GM21526 (cell line): Measurements from ENCODE around the gene CFDP1.

Experiments used
- ATAC-seq: cut with Tn5 transposase; IDR thresholded peaks from one replicate; pipeline ENCODE4 v1.9.1; 2021; ENCODE audit warnings: moderate library complexity; ENCODE audit not compliant: unreplicated experiment, low FRiP score

The CFDP1 gene

DNA sequence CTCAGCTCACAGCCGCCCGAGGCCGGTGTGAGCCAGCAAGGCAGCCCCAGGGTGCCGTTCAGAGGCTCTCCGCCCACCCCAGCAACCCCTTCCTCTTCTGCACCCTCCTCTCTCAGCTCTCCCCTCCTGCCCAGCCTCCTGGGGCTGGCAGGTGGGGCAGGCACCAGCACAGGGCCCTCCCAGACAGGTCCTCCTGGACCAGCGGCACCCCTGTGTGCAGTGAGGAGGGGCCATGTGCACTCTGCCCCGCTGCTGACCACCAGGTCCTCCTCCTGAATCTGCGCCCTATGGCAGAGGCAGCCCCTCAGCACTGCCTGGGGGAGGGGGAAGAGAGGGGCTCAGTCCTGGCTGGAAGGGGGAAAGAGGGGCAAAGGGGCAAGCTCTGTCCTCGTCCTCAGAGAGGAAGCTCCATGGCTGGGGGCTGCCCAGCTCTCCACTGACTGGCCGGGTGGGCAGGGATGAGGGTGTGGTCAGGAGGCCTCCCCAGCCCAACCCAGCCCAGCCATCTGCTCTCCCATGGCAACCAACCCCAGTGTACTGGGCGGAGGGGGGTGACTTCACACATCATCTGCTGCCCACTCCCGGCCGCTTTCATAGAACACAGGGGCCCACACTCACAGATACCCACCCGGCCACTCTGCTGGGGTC lies 176.5 kb downstream of the CFDP1 start:
- ATAC-seq = no peak

GRCh38 chr16:75256059-75256571 lies 177.2 kb downstream of the CFDP1 start:
- no peak for ATAC-seq

GRCh38 chr16:75254359-75254837 lies 178.9 kb downstream of the CFDP1 start:
- no peak for ATAC-seq

DNA sequence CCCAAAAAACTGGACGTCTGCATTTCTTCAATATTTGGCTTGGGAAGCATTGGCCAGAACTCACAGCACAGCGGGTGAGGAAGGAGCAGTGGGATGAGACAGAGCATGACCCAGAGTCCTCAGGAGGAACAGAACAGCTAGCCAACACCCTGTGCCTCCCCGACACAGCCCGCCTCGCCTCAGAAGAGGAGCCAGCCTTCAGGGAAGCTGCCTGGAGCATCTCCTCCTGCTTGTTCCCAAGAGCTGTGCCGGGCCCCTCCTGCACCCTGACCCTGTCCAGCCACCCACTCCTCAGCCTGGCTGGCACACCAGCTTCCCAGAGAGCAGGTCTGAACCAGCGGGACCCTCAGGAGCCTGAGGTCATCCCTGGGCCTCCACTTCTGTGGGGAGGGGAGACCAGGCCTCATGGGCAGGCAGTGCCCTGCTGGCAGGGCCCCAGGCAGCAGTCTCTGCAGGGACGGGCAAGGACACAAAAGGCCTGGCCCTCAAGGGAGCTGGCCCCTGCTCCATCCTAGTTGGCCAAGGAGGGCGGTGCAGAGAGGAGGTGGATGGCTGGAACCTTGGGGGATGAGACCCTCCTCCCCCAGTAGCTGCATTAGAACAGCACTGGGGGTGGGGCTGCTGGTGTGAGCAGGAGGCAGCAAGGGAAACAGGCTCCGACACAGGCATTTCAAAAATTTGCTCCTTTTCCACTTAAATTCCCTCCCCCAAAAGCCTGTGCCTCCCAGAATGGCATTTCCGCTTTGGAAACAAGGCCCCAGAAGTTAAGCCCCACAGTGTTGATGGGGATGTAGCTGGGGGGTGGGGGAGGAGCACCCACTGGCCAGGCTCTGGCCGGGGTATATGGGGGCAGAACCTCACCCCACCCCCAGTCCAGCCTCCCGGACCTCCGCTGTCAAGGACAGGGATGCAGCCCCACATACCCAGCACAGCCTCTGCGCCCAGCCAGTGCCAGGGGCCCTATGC lies 180.1 kb downstream of the CFDP1 start:
- no peak for ATAC-seq

GRCh38 chr16:75252049-75252864 lies 181.0 kb downstream of the CFDP1 start:
- no peak for ATAC-seq

- peak; percentile 47 for ATAC-seq
These were observed 181.8 kb downstream of the CFDP1 start, which contains the start of gene BCAR1 for GRCh38 chr16:75251280-75252048. BCAR1 (minus strand) TSS chr16:75251624; CDS start chr16:75251482, 142 bp downstream.

DNA sequence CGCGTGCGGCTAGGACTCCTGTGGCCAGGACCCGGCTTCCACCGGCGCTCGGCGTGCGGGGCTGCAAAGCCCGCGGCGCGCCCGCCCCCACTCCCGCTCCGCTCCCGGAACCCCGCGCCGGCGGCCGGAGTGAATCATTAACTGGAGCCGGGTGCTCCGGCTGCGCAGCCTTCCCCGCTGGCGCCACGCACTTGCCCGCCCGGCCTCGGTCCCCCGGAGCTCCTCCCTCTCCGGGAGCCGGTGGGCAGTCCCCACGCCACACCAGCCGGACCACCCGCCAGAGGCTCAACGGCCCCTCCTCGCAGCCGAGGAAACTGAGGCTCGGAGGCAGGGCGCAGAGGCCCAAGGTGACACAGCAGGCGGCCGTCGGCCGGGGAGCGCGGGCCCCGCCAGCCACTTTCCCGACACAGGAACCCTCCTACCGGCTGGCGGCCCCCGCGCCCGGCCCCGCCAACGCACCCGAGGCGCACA lies 182.5 kb downstream of the CFDP1 start:
- ATAC-seq = peak; percentile 22

DNA sequence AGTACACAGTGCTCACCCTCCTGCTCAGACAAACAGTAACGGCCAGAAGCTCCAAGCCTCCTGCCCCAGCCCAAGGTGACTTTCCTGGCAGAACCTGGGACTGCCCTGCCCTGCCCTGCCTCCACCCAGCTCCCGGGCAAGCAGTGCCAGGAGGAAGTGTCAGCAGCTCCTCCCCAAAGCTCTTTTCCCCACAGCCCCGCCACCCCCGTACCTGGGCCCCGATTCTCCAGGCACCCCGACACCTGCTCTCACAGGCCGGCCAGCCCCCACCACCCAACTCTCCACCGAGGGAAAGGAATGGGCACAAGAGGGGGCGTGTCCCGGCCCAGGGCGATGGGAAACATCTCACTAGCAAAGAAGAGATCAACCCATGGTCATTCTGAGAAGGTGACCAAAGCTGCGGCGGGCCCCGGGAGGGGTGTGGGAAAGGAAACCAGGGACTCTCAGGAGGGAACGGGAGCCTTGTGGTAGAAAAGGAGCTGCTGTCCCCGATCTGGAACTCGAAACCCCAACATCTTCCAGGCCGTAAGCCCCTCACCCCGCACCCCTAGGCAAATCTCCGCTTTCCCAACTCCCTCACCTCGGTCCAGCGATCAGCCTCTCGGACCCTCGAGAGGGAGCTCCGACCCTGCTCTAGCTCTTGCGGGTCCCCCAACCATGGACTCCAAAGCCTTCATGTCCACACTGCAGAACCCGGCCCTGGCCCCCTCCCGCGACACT lies 183.1 kb downstream of the CFDP1 start:
- ATAC-seq = no peak

- ATAC-seq = no peak
These were observed 183.9 kb downstream of the CFDP1 start for GRCh38 chr16:75249441-75249840.

DNA sequence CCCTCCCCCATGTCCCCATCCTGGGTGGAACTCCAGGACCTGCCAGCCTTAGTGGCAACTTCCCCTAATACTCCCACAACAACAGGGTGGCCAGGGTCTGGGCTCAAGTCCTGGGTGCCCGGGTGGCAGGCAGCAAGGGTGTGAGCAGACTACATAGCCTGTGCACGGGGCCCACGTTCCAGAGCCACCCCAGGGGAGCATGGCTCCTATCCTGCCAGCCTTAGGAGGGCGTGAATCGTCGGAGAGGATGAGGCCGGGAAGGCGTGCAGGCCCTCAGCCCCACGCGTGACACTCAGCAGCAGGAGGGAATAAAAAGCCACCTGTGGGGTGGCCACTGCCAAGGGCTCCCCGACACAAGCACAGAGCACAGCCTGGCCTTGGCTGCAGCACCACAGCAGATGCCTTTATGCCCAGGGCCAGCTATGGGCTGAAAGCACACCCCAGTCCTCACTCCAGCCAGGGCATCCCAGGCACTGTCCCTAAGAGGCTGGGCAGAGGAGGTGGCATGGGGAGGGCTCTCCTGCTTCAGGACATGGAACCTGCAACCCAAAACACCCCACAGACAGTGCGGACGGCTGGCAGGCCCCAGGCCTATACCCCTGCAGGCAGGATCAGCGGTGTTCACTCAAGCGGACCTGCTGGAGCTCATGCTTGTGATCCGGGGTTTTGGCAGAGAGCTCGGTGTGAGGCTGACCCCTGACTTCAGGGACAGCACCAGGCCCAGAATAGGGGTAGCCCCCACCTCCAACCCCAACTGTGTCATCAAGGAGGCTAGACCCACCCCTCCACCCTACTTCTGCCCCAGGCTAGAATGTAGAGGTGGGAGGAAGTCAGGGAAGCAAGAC lies 184.5 kb downstream of the CFDP1 start:
- no peak for ATAC-seq

DNA sequence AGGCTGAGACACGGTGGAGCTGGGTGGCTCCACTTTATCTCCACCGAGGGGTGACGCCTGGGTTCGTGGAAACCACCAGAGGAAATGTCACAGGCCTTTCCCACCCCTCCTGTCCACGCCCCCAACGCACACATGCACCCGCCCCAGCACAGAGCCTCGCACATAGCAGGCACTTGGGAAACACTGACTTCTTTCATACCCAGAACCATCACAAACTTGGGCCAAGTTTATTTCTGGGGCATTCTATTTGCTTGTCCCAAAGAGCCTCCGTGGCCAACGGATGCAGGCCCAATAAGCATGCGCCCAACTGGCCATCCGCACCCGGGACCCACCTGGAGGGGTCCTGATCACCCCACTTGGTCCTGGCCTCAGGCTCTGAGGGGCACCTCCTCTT lies 185.2 kb downstream of the CFDP1 start:
- ATAC-seq = no peak

DNA sequence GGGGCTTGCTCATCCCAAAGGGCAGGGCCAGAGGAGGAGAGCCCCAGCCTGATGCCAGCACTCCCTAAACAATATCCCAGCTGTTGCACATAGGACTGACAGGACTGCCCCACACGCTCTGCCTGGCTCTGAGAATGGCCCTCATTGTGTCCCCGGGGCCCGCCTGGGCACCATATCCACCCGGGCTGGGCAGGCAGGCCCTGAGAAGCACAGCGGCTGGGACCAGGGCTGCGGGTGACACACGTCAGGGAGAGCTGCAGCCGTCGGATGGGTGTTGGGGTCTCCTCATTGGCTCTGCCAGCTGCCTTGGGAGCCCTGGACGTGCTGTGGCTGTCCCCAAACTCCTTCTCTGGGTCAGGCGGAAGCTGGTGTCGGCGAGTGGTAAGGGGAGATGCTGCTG lies 186.1 kb downstream of the CFDP1 start:
- no peak for ATAC-seq

DNA sequence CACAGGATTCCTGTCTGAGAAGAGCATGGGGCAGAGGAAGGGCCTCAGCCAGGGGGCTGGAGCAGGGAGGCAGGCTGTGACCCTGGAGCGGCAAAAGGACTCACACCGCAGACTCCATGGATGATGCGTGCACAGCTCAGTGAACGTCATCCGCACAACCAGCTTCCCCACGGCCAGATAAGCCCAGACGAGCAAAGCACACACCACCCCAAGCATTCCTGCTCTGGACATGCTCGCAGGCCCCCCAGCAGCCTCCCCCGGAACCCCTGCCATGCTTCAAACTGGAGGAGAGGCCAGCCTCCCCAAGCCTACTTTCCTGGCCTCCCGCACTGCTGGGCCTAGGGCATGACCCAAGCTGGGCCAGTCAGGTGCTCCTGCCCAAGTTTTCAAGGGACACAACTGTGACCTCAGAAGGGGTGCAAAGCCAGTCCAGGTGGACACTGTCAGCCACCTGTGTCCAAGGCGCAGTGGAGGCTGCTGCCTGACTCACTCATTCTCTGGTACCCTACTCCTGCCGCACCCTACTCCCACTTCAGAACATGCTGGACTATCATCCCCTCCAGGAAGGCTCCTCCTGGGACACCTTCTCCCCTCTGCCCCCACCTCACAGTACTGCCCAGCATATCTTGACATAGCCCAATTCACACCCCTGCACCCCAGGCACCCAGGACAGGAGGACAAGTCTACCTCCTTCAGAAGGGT lies 186.6 kb downstream of the CFDP1 start:
- no peak for ATAC-seq

- no peak for ATAC-seq
These were observed 188.2 kb downstream of the CFDP1 start for GRCh38 chr16:75244844-75245758.

GRCh38 chr16:75244225-75244809 lies 189.0 kb downstream of the CFDP1 start:
- no peak for ATAC-seq
